Naive thymus-derived CD8-positive, alpha-beta T cell (primary cell): Measurements from ENCODE around the gene HNRNPA2B1. TPM values are rescaled to one million over a fixed set of nuclear protein-coding genes. Genes with fewer than 3 reads are reported as not detected.
A peak's percentile ranks its signal among the peaks of the same experiment; 100 is the strongest.
"Not testable (repeated sequence)": the region's sequence is repeated elsewhere in the genome, so short reads cannot be mapped to it uniquely, and the experiment has no call there.

Source experiments
- ATAC-seq, 2 donors: fragments of 150-1000 bp; cut with Tn5 transposase in 1 of 2; sonication (Bioruptor Pico), chemical (Tn5 transposase) in 1 of 2; 1 replicate in 1 of 2; 2 replicates in 1 of 2; pipeline ENCODE4 v1.10.0; 2021; ENCODE audit warnings: mild to moderate bottlenecking in 2 of 2, moderate library complexity in 2 of 2
- POLR2A ChIA-PET: fragments of 350-600 bp; sonication (Branson Sonifier 250); formaldehyde crosslinking; loops from one replicate; lab custom pipeline; 2021; ENCODE audit warnings: antibody characterized with exemption; lab: Charles Lee
- DNase-seq, 10 donors: peaks; one replicate each; pipeline versions ENCODE4 v3.0.0 to v3.0.0-alpha.2; 2020 to 2022
- H3K27ac Mint-ChIP-seq, 10 donors: one replicate each; pipeline ENCODE4 v1.8.0; 2020 to 2022; ENCODE audit warnings: mild to moderate bottlenecking in 10 of 10, mixed read lengths in 10 of 10, moderate library complexity in 4 of 10, inconsistent platforms in 1 of 10
- H3K27me3 Mint-ChIP-seq, 5 donors: one replicate each; pipeline ENCODE4 v1.8.0; 2021 to 2022; ENCODE audit warnings: mixed read lengths in 5 of 5
- H3K36me3 Mint-ChIP-seq, 3 donors: one replicate each; pipeline ENCODE4 v1.8.0; 2020 to 2022; ENCODE audit warnings: mixed read lengths in 3 of 3, mild to moderate bottlenecking in 2 of 3, inconsistent platforms in 1 of 3
- H3K4me1 Mint-ChIP-seq, 4 donors: one replicate each; pipeline ENCODE4 v1.8.0; 2021 to 2022; ENCODE audit warnings: mixed read lengths in 4 of 4
- H3K4me3 Mint-ChIP-seq, 10 donors: one replicate each; pipeline ENCODE4 v1.8.0; 2020 to 2022; ENCODE audit warnings: mild to moderate bottlenecking in 10 of 10, mixed read lengths in 10 of 10, moderate library complexity in 6 of 10, inconsistent platforms in 1 of 10
- H3K9me3 Mint-ChIP-seq, 9 donors: one replicate each; pipeline ENCODE4 v1.8.0; 2020 to 2022; ENCODE audit warnings: mixed read lengths in 9 of 9, mild to moderate bottlenecking in 3 of 9, inconsistent platforms in 1 of 9, moderate library complexity in 1 of 9
- polyA plus RNA-seq, 3 donors: library from polyadenylated mRNA; unstranded; fragments of 300-500 nt; fragmentation: Illumina TruSeq; gene quantifications; one replicate each; pipeline ENCODE4 v1.2.3, GENCODE V29; 2021
- total RNA-seq, 8 experiments: library from RNA in 2 of 8; stranded (reverse) in 2 of 8; gene quantifications; one replicate each; pipeline ENCODE4 v1.2.3 and lab custom pipeline; 2021 to 2026

The HNRNPA2B1 gene
- total and polyA plus RNA-seq, 5 experiments from 2014 or later: 504 to 789 (median 555) TPM

GRCh38 chr7:26156451-26157420 lies 43.8 kb downstream of the HNRNPA2B1 start:
- Mint-ChIP-seq H3K27ac (peak overlapping the region; percentile 5 to 91 (median 74)), H3K9me3 (peaks cover 0 to 3% (median 0%) of the 10 kb centered on the region in 9 donors), H3K4me1 (peaks cover 24 to 65% (median 44%) of the 10 kb centered on the region in 4 donors), H3K4me3 (peak overlapping the region in 9 of 10 donors; percentile 9 to 72 (median 54)), H3K36me3 (no peaks in the 10 kb centered on the region), H3K27me3 (no peaks in the 10 kb centered on the region)
- DNase-seq: peak in 6 of 10 donors; percentile 37 to 67 (median 52)
- ATAC-seq: peak; percentile 37 to 74
- POLR2A ChIA-PET: interaction anchor here (0.8 to 2.2 kb wide), 7 partner anchors 11 to 43 kb away, joined by 3 to 8 read pairs (median 4); partner anchors contain the start of gene HNRNPA2B1

GRCh38 chr7:26155531-26156375 lies 44.8 kb downstream of the HNRNPA2B1 start:
- peak overlapping the region; percentile 59 to 90 (median 80) for H3K27ac Mint-ChIP-seq
- peaks cover 0 to under 1% (median 0%) of the 10 kb centered on the region in 9 donors for H3K9me3 Mint-ChIP-seq
- H3K4me1 Mint-ChIP-seq: peaks cover 29 to 75% (median 54%) of the 10 kb centered on the region in 4 donors
- H3K4me3 Mint-ChIP-seq: peak overlapping the region; percentile 9 to 72 (median 53)
- peak in 1 of 2 donors; percentile 1 for ATAC-seq
- peak in 1 of 10 donors; percentile 19 for DNase-seq
- POLR2A ChIA-PET: interaction anchor here (0.7 to 2.2 kb wide), 6 partner anchors 9 to 65 kb away, joined by 3 to 8 read pairs (median 4); partner anchors contain the start of gene HNRNPA2B1
- H3K36me3 Mint-ChIP-seq: no peaks in the 10 kb centered on the region
- H3K27me3 Mint-ChIP-seq: no peaks in the 10 kb centered on the region

GRCh38 chr7:26153823-26154783 lies 46.4 kb downstream of the HNRNPA2B1 start:
- Mint-ChIP-seq H3K9me3 (no peaks in the 10 kb centered on the region), H3K36me3 (no peaks in the 10 kb centered on the region), H3K27ac (peak overlapping the region in 7 of 10 donors; percentile 33 to 82 (median 81)), H3K27me3 (no peaks in the 10 kb centered on the region), H3K4me1 (peaks cover 26 to 73% (median 53%) of the 10 kb centered on the region in 4 donors), H3K4me3 (peak overlapping the region; percentile 71 to 91 (median 86))
- no peak for ATAC-seq
- no peak for DNase-seq
- POLR2A ChIA-PET: interaction anchor here (0.8 to 2.2 kb wide), 5 partner anchors 25 to 47 kb away, joined by 3 to 8 read pairs (median 3); partner anchors contain the start of gene CBX3

GRCh38 chr7:26153241-26153822 lies 47.2 kb downstream of the HNRNPA2B1 start:
- no peaks in the 10 kb centered on the region for H3K36me3 Mint-ChIP-seq
- peak overlapping the region; percentile 71 to 91 (median 86) for H3K4me3 Mint-ChIP-seq
- DNase-seq (no peak), ATAC-seq (no peak)
- H3K9me3 Mint-ChIP-seq: no peaks in the 10 kb centered on the region
- H3K4me1 Mint-ChIP-seq: peaks cover 23 to 67% (median 50%) of the 10 kb centered on the region in 4 donors
- H3K27me3 Mint-ChIP-seq: no peaks in the 10 kb centered on the region
- POLR2A ChIA-PET: interaction anchor here (1.6 to 2.2 kb wide), 3 partner anchors 34 to 55 kb away, joined by 6 to 15 read pairs (median 7); no protein-coding TSS in a partner anchor
- H3K27ac Mint-ChIP-seq: peak overlapping the region; percentile 37 to 92 (median 80)

- not testable (repeated sequence) for H3K36me3 Mint-ChIP-seq, H3K9me3 Mint-ChIP-seq, H3K27me3 Mint-ChIP-seq
- peak in 8 of 10 donors; percentile 10 to 63 (median 38) for DNase-seq
- POLR2A ChIA-PET: interaction anchor here (1.0 to 4.4 kb wide), 13 partner anchors 8 to 1028 kb away, joined by 3 to 77 read pairs (median 6); partner anchors contain the start of genes CBX3, CYCS, HNRNPA2B1 and SNX10
- peak; percentile 30 to 52 for ATAC-seq
- H3K4me1 Mint-ChIP-seq: peaks cover 21 to 62% (median 47%) of the 10 kb centered on the region in 4 donors
- peak overlapping the region; percentile 71 to 91 (median 86) for H3K4me3 Mint-ChIP-seq
- H3K27ac Mint-ChIP-seq: peak overlapping the region in 9 of 10 donors; percentile 63 to 92 (median 81)
Measured at GRCh38 chr7:26152782-26153240, 47.7 kb downstream of the HNRNPA2B1 start.

- peak; percentile 72 to 75 for ATAC-seq
- no peaks in the 10 kb centered on the region for H3K27me3 Mint-ChIP-seq
- no peaks in the 10 kb centered on the region for H3K9me3 Mint-ChIP-seq
- H3K4me3 Mint-ChIP-seq: peak within 1 kb of the TSS; percentile 73 to 94 (median 90)
- peaks cover 21 to 56% (median 47%) of the 10 kb centered on the region in 4 donors for H3K4me1 Mint-ChIP-seq
- H3K36me3 Mint-ChIP-seq: no peaks in the 10 kb centered on the region
- peak within 1 kb of the TSS; percentile 66 to 92 (median 90) for H3K27ac Mint-ChIP-seq
- DNase-seq: peak; percentile 60 to 84 (median 78)
- POLR2A ChIA-PET: interaction anchor here (0.6 to 4.4 kb wide), 19 partner anchors 9 to 1027 kb away, joined by 3 to 77 read pairs (median 5); partner anchors contain the start of genes CBX3, CYCS, HNRNPA2B1 and SNX10
Measured at GRCh38 chr7:26151953-26152781, 48.4 kb downstream of the HNRNPA2B1 start, which contains the start of gene NFE2L3. NFE2L3 (plus strand) TSS chr7:26152198; CDS start chr7:26152499, 301 bp downstream.

GRCh38 chr7:26151650-26151952 lies 48.9 kb downstream of the HNRNPA2B1 start:
- POLR2A ChIA-PET: interaction anchor here (0.6 to 4.4 kb wide), 18 partner anchors 9 to 1027 kb away, joined by 3 to 77 read pairs (median 6); partner anchors contain the start of genes CBX3, CYCS, HNRNPA2B1 and SNX10
- Mint-ChIP-seq H3K4me3 (peak overlapping the region; percentile 73 to 94 (median 90)), H3K4me1 (peaks cover 21 to 51% (median 44%) of the 10 kb centered on the region in 4 donors), H3K27me3 (no peaks in the 10 kb centered on the region), H3K9me3 (no peaks in the 10 kb centered on the region), H3K36me3 (no peaks in the 10 kb centered on the region), H3K27ac (peak overlapping the region; percentile 66 to 92 (median 90))
- DNase-seq: no peak
- ATAC-seq: no peak

GRCh38 chr7:26151096-26151495 lies 49.5 kb downstream of the HNRNPA2B1 start:
- DNase-seq (no peak), ATAC-seq (no peak)
- POLR2A ChIA-PET: interaction anchor here (0.9 to 4.4 kb wide), 9 partner anchors 26 to 59 kb away, joined by 3 to 77 read pairs (median 7); partner anchors contain the start of genes CBX3 and HNRNPA2B1
- H3K4me1 Mint-ChIP-seq: peaks cover 21 to 46% (median 39%) of the 10 kb centered on the region in 4 donors
- H3K36me3 Mint-ChIP-seq: no peaks in the 10 kb centered on the region
- peak overlapping the region; percentile 73 to 94 (median 90) for H3K4me3 Mint-ChIP-seq
- no peaks in the 10 kb centered on the region for H3K9me3 Mint-ChIP-seq
- H3K27me3 Mint-ChIP-seq: peaks cover 0 to under 1% (median 0%) of the 10 kb centered on the region in 5 donors
- H3K27ac Mint-ChIP-seq: peak overlapping the region; percentile 28 to 92 (median 88)

GRCh38 chr7:26149391-26149977 lies 51.1 kb downstream of the HNRNPA2B1 start:
- Mint-ChIP-seq H3K27ac (no peak overlapping the region), H3K4me3 (no peak overlapping the region), H3K36me3 (no peaks in the 10 kb centered on the region), H3K4me1 (peaks cover 13 to 30% (median 25%) of the 10 kb centered on the region in 4 donors), H3K9me3 (no peaks in the 10 kb centered on the region), H3K27me3 (peaks cover 0 to 4% (median 0%) of the 10 kb centered on the region in 5 donors)
- POLR2A ChIA-PET: interaction anchor here (4.4 kb wide), 1 partner anchor 50 kb away, joined by 77 read pairs; the partner anchor contains the start of genes CBX3 and HNRNPA2B1
- ATAC-seq: no peak
- DNase-seq: no peak
